Activated naive CD8-positive, alpha-beta T cell treated with anti-CD3 and anti-CD28 coated beads, Interleukin-2, amount 10 ng/mL, durations not matched to agents 7 days and 5 days (primary cell): ENCODE results near the gene ENDOV. TPM values are rescaled to one million over a fixed set of nuclear protein-coding genes. Genes with fewer than 3 reads are reported as not detected.

Experiments
- ATAC-seq: fragments of 150-1000 bp; cut with Tn5 transposase; one replicate; pipeline ENCODE4 v1.10.0; 2021; ENCODE audit warnings: low read depth, moderate library complexity
- POLR2A ChIA-PET: fragments of 350-600 bp; sonication (Branson Sonifier 250); formaldehyde crosslinking; loops from one replicate; lab custom pipeline; 2021; ENCODE audit warnings: antibody characterized with exemption; lab: Charles Lee
- DNase-seq: peaks from one replicate; pipeline ENCODE4 v3.0.0; 2021
- H3K27ac Mint-ChIP-seq: one replicate; pipeline ENCODE4 v1.8.0; 2022; ENCODE audit warnings: mild to moderate bottlenecking, mixed read lengths
- H3K27me3 Mint-ChIP-seq: one replicate; pipeline ENCODE4 v1.8.0; 2022; ENCODE audit warnings: mild to moderate bottlenecking, moderate library complexity, mixed read lengths
- H3K36me3 Mint-ChIP-seq: one replicate; pipeline ENCODE4 v1.8.0; 2021; ENCODE audit warnings: mild to moderate bottlenecking, mixed read lengths
- H3K4me1 Mint-ChIP-seq: one replicate; pipeline ENCODE4 v1.8.0; 2021; ENCODE audit warnings: mixed read lengths
- H3K4me3 Mint-ChIP-seq: one replicate; pipeline ENCODE4 v1.8.0; 2022; ENCODE audit warnings: mild to moderate bottlenecking, moderate library complexity, mixed read lengths
- H3K9me3 Mint-ChIP-seq: one replicate; pipeline ENCODE4 v1.8.0; 2021; ENCODE audit warnings: mixed read lengths
- total RNA-seq, 2 experiments: library from RNA; stranded (reverse); gene quantifications; one replicate each; pipeline ENCODE4 v1.2.3, GENCODE V29; 2021

The ENDOV gene
- total RNA-seq, 2 experiments from 2014 or later = 17.8 to 23.1 TPM

GRCh38 chr17:80432350-80432955 is 17.5 kb downstream of the ENDOV start:
- no peak for ATAC-seq
- POLR2A ChIA-PET = no interaction called here
- no peaks in the 10 kb centered on the region for H3K36me3 Mint-ChIP-seq

DNA sequence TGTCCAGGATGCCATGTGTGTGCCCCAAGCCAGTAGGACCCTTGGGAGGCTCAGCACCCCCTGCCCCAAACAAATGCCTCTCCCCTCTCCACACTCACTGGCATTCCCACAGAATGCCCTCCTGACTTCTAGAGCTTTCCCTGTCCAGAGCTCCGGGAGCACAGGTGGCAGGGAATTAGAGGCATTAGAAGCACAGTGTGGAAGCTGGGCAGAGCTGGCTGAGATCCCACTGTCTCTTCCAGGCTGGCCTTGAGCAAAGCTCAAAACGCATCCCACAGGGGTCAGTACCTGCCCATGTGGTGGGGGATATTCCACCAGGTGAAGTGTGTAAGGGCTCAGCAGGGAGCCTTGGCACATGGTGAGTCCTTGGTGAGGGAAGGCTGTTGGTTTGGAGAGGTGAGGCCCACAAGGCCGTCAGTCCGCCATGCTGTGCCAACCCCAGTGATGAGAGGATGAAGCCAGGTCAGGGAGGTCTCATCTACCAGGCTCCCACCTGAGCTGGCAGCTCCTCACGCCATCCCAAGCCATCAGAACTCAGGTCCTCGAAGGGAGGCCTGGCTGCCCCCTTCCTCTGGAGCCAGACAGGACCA is 18.1 kb downstream of the ENDOV start:
- no peaks in the 10 kb centered on the region for H3K9me3 Mint-ChIP-seq
- no peak overlapping the region for H3K27ac Mint-ChIP-seq
- POLR2A ChIA-PET = no interaction called here
- no peaks in the 10 kb centered on the region for H3K36me3 Mint-ChIP-seq
- ATAC-seq = no peak
- H3K27me3 Mint-ChIP-seq = no peaks in the 10 kb centered on the region
- no peaks in the 10 kb centered on the region for H3K4me1 Mint-ChIP-seq
- DNase-seq = no peak
- H3K4me3 Mint-ChIP-seq = no peak overlapping the region

More at GRCh38 chr17:80432350-80432955, 17.5 kb downstream of the ENDOV start:
- Mint-ChIP-seq H3K9me3 (no peaks in the 10 kb centered on the region), H3K27me3 (no peaks in the 10 kb centered on the region), H3K27ac (no peak overlapping the region), H3K4me3 (no peak overlapping the region), H3K4me1 (no peaks in the 10 kb centered on the region)
- no peak for DNase-seq

GRCh38 chr17:80433916-80434666 is 19.1 kb downstream of the ENDOV start:
- Mint-ChIP-seq H3K36me3 (no peaks in the 10 kb centered on the region), H3K27ac (no peak overlapping the region), H3K9me3 (no peaks in the 10 kb centered on the region), H3K27me3 (no peaks in the 10 kb centered on the region), H3K4me1 (no peaks in the 10 kb centered on the region), H3K4me3 (no peak overlapping the region)
- POLR2A ChIA-PET = no interaction called here
- ATAC-seq (no peak), DNase-seq (no peak)

- Mint-ChIP-seq H3K27me3 (no peaks in the 10 kb centered on the region), H3K36me3 (no peaks in the 10 kb centered on the region), H3K9me3 (no peaks in the 10 kb centered on the region), H3K27ac (no peak overlapping the region), H3K4me3 (no peak overlapping the region), H3K4me1 (no peaks in the 10 kb centered on the region)
- no peak for ATAC-seq
- DNase-seq = no peak
- POLR2A ChIA-PET = no interaction called here
Observed at GRCh38 chr17:80437532-80437931, 22.6 kb downstream of the ENDOV start.

DNA sequence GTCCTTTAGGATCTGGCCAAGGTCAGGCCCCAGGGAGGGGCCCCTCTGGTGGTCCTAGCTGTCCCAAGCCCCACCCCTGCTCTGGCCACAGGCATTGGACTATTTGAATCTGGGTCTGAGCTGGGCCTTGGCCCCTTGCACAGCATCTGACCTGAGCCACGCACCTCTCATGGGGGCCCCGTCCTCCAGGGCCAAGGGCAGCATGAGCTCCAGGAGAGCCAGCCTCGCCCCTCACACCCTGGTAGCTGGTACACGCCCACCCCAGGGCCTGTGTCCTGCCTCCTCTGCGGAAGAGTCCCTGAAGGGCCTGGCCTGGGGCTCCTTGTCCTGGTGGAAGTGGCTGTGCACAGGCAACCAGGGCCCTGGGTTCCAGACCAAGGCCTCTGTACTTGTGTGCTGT is 23.8 kb downstream of the ENDOV start:
- Mint-ChIP-seq H3K4me3 (no peak overlapping the region), H3K27me3 (peaks cover 1% of the 10 kb centered on the region), H3K27ac (no peak overlapping the region), H3K4me1 (no peaks in the 10 kb centered on the region), H3K9me3 (no peaks in the 10 kb centered on the region), H3K36me3 (no peaks in the 10 kb centered on the region)
- ATAC-seq (no peak), DNase-seq (no peak)
- POLR2A ChIA-PET = interaction anchor here (0.8 kb wide), 1 partner anchor 16 kb away, joined by 4 read pairs; no protein-coding TSS in a partner anchor

- H3K27ac Mint-ChIP-seq = no peak overlapping the region
Observed at GRCh38 chr17:80439499-80439898, 24.5 kb downstream of the ENDOV start.

DNA sequence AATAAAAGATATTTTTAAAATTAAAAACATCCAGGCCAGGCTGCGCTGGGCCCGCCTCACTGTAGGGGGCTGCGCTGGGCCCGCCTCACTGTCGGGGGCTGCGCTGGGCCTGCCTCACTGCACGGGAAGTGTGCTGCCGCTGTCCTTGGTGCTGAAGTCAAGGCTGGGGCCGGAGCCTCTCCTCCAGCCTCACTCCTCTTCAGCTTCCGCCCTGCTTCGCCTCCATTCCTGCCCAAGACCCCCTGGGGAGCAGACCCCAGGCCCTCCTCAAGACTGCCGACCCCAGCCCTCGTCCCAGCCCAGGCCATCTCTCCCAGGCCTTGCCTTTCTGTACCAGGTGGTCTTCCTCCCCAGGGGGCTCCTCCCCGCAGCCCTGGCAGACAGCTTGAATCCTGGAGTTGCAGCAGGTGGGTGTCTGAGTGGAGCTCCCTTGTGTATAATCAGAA is 26.2 kb downstream of the ENDOV start:
- ATAC-seq (peak; percentile 75), DNase-seq (peak; percentile 78)
- Mint-ChIP-seq H3K4me3 (no peak overlapping the region), H3K4me1 (no peaks in the 10 kb centered on the region), H3K36me3 (no peaks in the 10 kb centered on the region), H3K27me3 (peaks cover 1% of the 10 kb centered on the region), H3K9me3 (no peaks in the 10 kb centered on the region), H3K27ac (no peak overlapping the region)
- POLR2A ChIA-PET = no interaction called here

More at GRCh38 chr17:80439499-80439898, 24.5 kb downstream of the ENDOV start:
- Mint-ChIP-seq H3K4me1 (no peaks in the 10 kb centered on the region), H3K9me3 (no peaks in the 10 kb centered on the region), H3K4me3 (no peak overlapping the region), H3K27me3 (peaks cover 1% of the 10 kb centered on the region), H3K36me3 (no peaks in the 10 kb centered on the region)
- ATAC-seq (no peak), DNase-seq (no peak)
- POLR2A ChIA-PET = no interaction called here

- H3K36me3 Mint-ChIP-seq = no peaks in the 10 kb centered on the region
- no peak overlapping the region for H3K27ac Mint-ChIP-seq
- H3K4me3 Mint-ChIP-seq = no peak overlapping the region
- POLR2A ChIA-PET = no interaction called here
- no peaks in the 10 kb centered on the region for H3K4me1 Mint-ChIP-seq
- DNase-seq = no peak
- peaks cover 1% of the 10 kb centered on the region for H3K27me3 Mint-ChIP-seq
- no peak for ATAC-seq
- no peaks in the 10 kb centered on the region for H3K9me3 Mint-ChIP-seq
Observed at GRCh38 chr17:80441598-80442322, 26.8 kb downstream of the ENDOV start.

DNA sequence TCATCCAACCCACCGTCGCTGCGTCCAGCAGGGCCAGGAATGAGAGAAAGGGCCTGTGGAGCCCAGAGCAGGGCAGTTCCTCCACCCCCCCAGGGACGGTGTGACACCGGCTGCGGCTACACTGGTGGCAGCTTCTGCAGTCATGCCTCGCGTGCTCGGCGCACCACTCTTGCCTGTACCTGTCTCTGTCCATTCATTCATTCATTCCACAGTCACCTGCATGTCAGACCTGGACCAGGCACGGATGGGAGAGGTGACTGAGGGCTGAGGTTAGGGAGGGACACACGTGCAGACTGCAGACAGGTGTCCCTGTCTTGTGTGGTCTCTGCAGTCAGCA is 27.3 kb downstream of the ENDOV start:
- H3K36me3 Mint-ChIP-seq = no peaks in the 10 kb centered on the region
- H3K4me1 Mint-ChIP-seq = no peaks in the 10 kb centered on the region
- H3K27me3 Mint-ChIP-seq = peaks cover 1% of the 10 kb centered on the region
- ATAC-seq (no peak), DNase-seq (no peak)
- H3K4me3 Mint-ChIP-seq = no peak overlapping the region
- no peak overlapping the region for H3K27ac Mint-ChIP-seq
- POLR2A ChIA-PET = no interaction called here
- no peaks in the 10 kb centered on the region for H3K9me3 Mint-ChIP-seq

- ATAC-seq (no peak), DNase-seq (no peak)
- Mint-ChIP-seq H3K27ac (no peak overlapping the region), H3K4me3 (no peak overlapping the region), H3K9me3 (no peaks in the 10 kb centered on the region), H3K27me3 (peaks cover 1% of the 10 kb centered on the region), H3K4me1 (no peaks in the 10 kb centered on the region), H3K36me3 (no peaks in the 10 kb centered on the region)
- POLR2A ChIA-PET = no interaction called here
Observed at GRCh38 chr17:80442764-80443163, 27.8 kb downstream of the ENDOV start.

DNA sequence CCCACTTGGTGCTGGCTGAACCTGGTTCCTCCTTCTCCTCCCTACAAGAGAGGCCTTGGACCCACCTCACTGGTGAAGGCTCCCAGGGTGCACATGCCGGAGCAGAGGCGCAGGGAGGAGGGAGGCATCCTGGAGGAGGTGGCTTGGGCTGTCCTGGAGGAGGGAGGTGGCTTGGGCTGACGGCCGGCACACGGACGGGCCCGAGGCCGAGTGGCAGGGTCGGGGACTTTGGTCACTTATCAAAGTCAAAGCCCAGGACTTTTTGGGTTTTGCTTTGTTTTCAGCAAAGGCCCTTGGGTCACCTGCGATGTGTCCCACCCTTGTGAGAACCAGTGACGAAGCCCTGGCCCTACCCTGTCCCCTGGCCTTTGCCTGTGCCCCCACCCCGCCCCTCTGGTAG is 28.5 kb downstream of the ENDOV start:
- Mint-ChIP-seq H3K36me3 (no peaks in the 10 kb centered on the region), H3K4me3 (no peak overlapping the region), H3K9me3 (no peaks in the 10 kb centered on the region), H3K4me1 (peaks cover under 1% of the 10 kb centered on the region), H3K27ac (no peak overlapping the region), H3K27me3 (peaks cover 1% of the 10 kb centered on the region)
- POLR2A ChIA-PET = no interaction called here
- DNase-seq (no peak), ATAC-seq (no peak)

GRCh38 chr17:80443916-80444643 is 29.1 kb downstream of the ENDOV start:
- no peaks in the 10 kb centered on the region for H3K36me3 Mint-ChIP-seq
- DNase-seq = no peak
- H3K27me3 Mint-ChIP-seq = peaks cover 1% of the 10 kb centered on the region
- H3K4me1 Mint-ChIP-seq = peaks cover 2% of the 10 kb centered on the region
- POLR2A ChIA-PET = no interaction called here
- H3K4me3 Mint-ChIP-seq = no peak overlapping the region
- H3K9me3 Mint-ChIP-seq = no peaks in the 10 kb centered on the region
- no peak for ATAC-seq
- no peak overlapping the region for H3K27ac Mint-ChIP-seq

DNA sequence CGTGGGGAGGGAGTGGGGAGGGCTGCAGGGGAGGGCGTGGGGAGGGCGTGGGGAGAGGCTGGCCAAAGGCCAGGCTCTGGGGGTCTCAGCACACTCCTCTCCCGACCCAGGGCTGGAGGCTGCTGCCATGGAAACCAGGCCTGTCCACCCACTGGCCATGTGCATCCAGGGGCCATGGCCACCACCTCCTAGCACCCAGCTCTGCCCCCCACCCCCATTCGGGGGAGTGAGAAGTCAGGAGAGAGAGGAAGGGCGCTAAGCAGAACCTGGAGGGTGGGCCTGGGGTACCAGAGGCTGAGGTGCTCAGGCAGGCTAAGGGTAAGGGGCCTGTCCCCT is 29.6 kb downstream of the ENDOV start:
- Mint-ChIP-seq H3K4me1 (peaks cover 2% of the 10 kb centered on the region), H3K27me3 (peaks cover 1% of the 10 kb centered on the region), H3K36me3 (no peaks in the 10 kb centered on the region), H3K9me3 (no peaks in the 10 kb centered on the region), H3K4me3 (no peak overlapping the region), H3K27ac (no peak overlapping the region)
- POLR2A ChIA-PET = interaction anchor here (1.8 kb wide), 1 partner anchor 10 kb away, joined by 4 read pairs; no protein-coding TSS in a partner anchor
- DNase-seq (no peak), ATAC-seq (no peak)
